NCI-H2196 (cell line): Measurements from ENCODE around the gene KIF16B.

ENCODE experiments used
- DNase-seq: peaks from one replicate; lab custom pipeline; 2025; ENCODE audit not compliant: unreplicated experiment; lab: John Stamatoyannopoulos, UW

KIF16B gene, protein sequence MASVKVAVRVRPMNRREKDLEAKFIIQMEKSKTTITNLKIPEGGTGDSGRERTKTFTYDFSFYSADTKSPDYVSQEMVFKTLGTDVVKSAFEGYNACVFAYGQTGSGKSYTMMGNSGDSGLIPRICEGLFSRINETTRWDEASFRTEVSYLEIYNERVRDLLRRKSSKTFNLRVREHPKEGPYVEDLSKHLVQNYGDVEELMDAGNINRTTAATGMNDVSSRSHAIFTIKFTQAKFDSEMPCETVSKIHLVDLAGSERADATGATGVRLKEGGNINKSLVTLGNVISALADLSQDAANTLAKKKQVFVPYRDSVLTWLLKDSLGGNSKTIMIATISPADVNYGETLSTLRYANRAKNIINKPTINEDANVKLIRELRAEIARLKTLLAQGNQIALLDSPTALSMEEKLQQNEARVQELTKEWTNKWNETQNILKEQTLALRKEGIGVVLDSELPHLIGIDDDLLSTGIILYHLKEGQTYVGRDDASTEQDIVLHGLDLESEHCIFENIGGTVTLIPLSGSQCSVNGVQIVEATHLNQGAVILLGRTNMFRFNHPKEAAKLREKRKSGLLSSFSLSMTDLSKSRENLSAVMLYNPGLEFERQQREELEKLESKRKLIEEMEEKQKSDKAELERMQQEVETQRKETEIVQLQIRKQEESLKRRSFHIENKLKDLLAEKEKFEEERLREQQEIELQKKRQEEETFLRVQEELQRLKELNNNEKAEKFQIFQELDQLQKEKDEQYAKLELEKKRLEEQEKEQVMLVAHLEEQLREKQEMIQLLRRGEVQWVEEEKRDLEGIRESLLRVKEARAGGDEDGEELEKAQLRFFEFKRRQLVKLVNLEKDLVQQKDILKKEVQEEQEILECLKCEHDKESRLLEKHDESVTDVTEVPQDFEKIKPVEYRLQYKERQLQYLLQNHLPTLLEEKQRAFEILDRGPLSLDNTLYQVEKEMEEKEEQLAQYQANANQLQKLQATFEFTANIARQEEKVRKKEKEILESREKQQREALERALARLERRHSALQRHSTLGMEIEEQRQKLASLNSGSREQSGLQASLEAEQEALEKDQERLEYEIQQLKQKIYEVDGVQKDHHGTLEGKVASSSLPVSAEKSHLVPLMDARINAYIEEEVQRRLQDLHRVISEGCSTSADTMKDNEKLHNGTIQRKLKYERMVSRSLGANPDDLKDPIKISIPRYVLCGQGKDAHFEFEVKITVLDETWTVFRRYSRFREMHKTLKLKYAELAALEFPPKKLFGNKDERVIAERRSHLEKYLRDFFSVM (N-terminal part only)

DNA sequence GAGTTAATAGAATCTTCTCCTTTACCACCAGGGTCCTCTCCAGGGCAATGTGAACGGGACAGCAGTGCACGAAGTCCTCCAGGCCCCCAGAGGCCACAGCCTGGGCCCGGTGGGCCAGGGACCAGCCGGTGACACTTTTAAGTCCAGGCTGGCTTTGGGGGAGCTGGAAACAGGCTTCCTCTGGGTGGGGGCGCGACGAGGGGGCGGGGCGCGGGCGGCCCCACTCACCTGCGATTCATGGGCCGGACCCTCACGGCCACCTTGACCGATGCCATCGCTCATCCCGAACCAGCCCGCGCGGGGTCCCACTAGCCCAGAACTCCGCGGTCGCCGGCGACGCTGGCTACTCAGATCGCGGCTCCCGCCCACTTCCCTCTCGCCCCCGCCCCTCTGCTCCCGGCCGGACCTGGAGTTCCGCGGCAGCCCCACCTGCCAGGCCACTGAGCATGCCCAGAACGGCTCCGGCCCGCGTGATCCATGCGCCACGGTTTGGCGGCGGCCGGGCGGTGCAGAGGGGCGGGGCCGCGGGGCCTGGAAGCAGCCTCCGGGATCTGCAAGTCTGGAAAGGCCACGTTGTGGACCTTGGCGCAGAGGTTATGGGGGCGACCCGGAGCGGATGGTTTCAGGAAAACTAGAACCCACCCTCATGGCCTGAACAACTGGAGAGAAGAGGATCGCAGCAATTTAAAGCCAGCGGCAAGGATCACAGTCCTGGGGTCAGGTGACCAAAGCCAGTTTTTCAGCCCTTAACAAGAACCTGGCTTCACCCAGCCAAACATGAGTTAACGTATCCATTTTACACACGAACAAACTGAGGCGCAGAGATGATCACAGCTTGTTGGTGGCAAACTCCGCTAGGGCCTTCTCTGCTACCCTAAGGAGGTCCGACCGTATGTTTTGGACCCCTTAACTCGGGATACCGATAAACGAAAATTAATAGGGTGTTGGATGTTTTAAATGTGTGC lies at the start of gene KIF16B:
Gene KIF16B, minus strand, starts transcription at position 448 of the 965 bp plus-strand sequence. Its CDS starts 173 bp downstream, at position 275.
- peak; percentile 93 for DNase-seq

DNA sequence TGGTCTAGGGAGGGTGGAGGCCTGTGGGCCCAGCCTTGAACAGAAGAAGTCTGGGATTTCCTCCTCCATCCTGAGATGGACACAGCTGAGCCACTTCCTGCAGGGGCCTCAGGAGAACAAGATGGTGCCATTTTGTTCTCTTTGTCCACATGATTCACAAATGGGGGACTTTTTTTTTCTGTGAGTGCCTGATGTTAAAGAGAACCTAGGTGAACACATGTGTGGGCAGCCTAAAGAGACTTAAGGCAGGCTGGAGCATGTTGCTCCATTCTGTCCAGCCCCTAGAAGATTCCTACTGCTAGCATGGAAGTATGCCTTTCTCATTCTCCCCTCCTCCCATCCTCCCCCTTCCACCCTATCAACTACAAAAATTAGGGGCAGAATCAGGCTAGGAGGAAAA lies 49.3 kb upstream of the KIF16B start:
- no peak for DNase-seq

DNA sequence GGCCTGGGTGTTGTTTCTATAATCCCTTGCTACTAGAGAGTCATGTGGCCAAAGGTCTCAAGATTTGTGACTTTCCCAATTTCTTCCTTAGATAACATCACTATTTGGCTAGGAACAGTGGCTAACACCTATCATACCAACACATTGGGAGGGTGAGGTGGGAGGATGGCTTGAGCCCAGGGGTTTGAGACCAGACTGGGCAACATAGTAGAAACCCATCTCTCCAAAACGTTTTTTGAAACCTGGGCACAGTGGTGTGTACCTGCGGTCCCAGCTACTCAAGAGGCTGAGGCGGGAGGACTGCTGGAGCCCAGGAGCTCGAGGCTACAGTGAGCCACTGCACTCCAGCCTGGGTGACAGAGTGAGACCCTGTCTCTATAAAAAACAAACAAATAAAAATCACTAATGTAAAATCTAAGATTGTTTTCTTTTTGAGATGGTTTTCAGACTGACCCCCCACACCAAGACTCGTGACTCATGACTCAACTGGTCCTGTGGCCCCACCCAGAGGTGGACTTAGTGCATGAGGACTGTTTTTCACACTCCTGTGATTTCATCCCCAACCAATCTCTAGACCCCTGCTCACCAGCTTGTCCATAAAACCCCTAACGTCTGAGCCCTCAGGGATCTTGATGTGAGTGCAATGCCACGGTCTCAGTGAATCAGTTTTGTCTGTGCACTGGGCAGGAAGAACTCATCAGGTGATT lies 48.3 kb upstream of the KIF16B start:
- DNase-seq, result no peak

DNA sequence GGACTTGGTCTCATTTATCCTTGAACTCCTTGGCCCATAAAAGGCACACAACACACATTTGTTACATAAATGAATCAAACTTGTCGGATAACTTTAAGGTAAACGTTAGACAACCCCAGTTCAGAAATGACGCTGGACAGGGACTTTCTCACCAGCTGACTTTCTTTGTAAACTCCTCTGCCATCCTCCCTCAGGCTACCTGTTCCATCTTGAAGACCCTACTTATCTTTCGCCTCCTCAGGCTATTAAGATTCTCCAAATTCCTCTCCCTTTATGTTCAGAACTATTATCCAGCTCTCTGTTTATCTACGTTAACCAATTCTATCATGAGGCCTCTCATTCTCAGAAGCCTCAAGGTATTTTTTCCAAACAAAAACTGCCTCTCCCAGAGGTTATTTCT lies 47.7 kb upstream of the KIF16B start:
- DNase-seq, result no peak

DNA sequence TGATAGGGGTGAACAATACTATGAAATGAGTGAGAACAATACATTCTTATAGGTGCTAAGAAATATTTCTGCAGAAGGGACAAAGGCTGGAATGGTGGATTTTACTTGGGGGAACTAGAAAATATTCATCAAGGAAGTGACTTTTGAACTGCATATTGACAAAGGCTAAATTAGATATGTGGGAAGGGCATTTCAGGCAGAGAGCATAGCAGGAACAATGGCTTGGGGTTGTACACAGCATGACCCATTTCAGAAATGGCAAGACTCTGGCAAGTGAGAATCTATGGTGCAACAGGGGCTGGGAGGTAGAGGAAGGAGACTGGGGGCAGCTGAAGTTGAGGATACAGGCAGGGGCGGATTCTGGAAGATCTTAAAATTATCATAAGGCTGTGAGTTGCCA lies 46.7 kb upstream of the KIF16B start:
- DNase-seq, result no peak

DNA sequence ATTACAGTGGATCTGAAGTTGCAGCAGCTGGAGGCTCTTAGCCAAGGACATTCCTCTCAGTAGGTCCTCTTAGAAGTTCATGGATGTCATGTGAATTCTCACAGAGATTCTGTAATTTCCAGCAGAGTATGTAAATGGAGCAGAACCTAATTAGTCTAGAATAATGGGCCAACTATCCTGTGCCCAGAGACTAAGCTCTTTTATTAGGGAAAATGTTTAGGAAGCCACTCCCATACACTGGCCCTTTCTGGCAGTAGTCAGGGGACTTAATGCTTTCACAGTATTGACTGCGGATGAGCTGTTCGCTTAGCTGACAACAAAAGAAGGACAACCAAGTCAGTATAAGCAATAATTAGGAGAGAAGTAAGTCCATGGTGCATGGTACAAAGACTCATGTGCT lies 43.8 kb upstream of the KIF16B start:
- no peak for DNase-seq

DNA sequence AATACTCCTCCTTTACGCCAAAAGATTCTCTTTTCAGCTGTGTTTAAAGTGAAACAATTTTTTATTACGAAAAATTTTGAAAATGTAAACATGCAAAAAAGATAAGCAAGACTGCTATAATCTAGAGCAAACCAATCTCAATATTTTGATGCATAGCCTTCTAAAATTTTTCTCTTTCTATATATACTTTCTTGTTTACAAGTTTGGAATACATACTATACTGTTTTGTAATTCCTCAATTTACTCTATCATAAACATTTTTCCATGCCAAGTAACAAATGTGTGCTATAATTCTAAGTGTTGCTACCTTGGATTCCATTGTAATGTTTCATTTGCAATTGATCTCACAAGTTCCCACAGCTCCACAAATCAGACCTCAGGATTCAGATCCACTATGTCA lies 43.1 kb upstream of the KIF16B start:
- no peak for DNase-seq

DNA sequence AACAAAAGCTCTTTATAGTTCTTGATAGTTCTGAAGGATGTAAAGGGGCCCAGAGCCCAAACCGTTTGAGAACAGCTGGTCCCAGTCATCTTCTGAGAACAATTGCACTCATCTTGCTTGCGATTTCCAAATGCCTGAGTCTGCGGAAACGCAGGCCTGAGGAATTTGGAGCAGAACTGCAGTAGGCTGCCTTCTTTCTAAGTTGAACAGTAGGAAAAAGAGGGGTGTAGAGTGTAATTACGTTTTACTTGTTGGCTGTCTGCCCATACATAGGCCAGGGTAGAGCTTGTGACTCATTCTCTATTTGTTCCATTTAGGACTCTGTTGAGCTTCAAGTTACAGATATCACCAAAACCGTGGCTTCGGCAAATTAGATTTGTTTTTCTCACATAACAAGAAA lies 42.0 kb upstream of the KIF16B start:
- DNase-seq, result peak; percentile 14

DNA sequence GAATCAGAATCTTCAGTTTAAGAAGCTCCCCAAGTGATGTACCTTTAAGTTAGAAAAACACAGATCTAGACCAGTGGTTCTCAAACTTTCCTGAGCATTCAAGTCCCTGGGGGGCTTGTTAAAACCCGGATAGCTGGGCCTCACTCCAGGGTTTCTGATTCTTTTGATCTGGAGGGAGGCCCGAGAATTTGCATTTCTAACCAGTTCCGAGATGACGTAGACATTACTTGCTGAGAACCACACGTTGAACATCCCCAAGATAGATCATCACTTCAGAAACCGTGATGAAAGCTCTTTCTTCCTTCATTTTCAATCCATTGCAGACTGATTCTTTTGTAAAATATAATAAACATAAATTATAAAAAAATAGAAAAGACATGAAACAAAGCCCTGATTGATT lies 40.7 kb upstream of the KIF16B start:
- no peak for DNase-seq

DNA sequence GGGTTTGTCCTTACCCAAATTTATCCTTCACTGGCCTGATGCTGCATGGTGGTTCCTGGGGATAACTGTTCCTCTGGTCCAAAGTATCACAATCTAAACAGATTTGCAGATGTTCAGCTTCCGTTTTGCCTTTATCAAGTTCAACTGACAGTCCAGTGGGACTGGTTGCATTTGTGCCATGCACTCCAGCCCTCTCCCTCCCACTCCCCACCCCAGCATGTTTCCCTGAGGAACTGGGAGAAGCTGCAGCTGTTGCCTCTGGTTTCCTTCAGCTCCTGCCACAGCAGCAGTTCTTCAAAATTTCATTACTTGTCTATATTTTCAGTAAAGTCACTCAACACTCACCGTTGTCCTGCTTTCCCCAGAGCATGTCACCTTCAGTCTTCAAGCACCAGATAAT lies 39.5 kb upstream of the KIF16B start:
- no peak for DNase-seq

DNA sequence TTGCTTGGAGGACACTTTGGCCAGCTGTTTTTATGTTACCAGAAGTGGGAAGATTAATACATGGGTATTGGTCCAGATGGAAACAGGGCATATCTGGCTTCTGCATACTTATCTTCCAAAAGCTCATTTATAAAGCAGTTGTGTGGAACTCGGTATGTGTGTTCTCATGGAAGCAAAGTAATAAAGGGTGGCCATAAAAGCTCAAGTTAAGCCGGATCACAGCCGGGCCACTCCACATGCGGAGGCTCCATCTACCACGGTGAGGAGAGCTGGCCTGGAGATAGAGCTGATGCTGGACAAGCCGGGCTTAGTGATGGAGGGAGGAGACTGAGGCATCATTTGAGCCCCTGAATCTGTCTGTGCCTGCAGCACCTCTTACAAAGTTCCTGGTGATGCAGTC lies 38.6 kb upstream of the KIF16B start:
- DNase-seq, result no peak

DNA sequence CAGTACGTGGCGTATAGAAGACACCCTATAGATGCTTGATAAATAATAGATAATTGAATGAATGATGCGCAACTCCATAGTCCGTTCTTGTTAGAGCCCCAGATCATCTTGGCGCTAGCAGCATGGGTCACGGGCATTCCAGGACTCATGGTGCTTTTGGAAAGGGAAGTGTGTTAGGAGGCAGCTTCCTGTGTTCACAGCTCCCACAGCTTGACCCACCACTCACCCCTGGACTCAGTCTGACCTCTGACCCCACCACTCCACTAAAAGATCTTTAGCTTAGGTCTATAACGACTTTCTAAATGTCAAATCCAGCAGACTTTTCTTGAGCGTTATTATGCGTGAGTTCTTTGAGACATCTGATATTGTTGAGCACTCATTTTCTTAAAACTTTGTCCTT lies 35.8 kb upstream of the KIF16B start:
- no peak for DNase-seq

DNA sequence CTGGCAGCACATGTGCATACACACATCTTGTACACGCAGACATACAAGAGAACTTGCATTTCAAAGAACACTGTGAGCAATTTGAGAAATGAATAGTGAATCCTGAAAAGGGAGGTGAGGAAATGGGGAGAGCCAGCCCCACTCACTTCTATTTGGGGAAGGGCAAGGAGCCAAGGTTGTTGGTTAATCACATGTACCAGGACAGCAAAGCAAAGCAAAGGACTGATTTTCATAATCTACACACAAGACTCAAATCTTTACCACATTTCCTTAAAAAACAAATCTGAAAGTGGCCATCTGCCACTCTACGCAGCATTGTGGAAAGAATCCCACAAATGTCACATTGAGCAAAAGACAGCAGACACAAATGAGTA lies 35.0 kb upstream of the KIF16B start:
- no peak for DNase-seq

DNA sequence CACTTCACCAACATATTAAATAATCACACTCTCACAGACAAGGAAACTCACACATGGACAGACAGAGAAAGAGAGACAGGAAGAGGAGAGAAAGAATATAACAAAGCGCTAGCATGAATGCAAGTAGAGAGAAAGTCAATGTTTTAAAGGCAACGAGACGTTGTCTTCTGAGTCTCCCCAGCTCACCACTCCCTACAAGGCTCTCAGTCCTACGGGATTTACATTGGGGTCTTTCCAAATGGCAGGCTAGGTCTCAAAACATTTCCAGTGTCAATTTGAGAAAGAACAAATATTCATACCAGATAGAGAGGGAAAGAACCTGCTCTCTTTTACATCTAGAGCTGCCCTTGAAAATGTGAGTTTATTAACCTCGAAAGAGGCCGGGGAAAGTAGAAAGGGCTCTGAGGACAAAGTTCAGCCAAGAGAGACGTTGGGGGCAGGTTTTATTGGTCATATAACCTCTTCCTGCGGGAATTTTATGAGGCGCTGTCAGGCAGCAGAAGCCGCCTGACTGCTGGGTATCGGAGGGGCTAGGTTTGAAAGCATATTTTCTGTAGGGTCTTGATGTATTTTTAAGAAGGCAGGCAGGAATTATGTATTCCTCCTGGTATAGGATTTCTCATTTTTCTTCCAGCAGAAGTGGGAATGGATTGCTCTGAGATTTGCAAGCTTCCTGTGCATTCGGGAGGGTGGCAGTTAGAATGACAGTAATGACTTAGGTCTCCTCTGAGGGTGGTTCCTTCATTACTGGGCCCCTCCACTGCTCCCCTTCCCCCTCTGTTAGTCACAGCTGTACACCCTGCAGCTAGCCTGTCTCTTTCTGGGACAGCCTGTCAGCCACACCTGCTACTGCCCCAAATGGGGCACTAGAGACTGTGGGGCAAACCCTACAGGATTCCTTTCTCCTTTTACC lies 34.4 kb upstream of the KIF16B start:
- no peak for DNase-seq

DNA sequence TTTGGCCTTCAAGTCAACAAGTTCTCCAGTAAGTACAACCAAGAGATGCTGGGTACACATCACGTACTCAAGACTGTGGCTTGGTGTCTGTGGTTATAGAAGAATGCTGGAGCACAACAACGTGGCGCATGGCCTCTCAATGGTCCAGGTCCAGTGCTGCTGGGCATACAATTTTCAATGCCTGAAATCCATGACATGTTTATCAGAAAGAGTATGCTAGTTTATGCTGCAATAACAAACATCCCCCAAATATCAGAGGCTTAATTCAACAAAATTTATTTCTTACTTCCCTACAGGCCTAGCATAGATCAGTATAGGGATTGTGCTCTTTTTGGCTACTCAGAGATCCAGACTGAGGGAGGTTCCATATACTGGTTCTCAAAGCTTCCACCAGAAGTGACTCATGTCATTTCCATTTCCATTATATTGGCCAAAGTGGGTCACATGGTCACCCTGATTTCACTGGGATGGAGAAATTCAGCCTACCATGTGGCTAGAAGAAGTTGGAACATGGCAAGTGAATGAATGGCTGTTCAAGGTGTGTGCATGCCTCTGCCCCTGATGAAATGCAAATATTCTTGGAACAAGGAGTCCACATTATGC lies 33.3 kb upstream of the KIF16B start:
- no peak for DNase-seq

DNA sequence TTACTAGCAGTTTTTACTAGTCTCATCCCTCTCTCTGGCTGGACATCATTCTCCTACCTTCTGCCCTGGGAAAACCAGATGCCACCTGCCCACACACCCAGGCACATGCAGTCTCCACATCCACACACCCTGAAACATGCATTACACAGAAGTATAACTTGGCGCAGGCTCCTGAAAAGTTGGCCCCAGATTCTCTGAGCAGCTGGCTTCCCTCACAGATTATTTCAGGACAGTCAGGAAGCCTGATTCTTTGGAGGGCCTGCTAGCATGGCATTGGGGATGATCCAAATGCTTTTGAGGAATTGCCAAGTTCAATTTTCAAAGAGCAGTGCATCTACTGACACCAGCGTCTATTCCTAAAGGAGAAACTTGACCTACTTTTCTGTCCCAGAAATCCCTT lies 27.8 kb upstream of the KIF16B start:
- no peak for DNase-seq

DNA sequence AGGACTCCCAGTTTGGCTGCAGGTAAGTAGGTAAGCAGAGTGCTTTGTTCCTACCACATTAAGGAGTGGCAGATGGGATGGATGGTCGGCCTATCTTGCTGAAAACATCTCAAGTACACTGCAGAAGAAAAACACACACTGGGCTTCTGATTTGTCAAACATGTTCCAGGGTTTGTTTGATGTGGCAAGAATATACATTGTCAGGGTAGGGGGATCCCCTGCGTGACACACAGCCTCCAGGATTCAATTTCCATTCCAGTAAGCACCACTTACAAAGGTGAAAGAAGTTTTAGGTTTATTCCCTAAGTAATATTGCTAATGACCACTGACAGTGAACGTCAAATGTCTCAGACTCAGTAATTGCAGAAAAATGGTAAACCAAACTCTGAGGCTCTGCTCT lies 26.0 kb upstream of the KIF16B start:
- DNase-seq, result no peak

DNA sequence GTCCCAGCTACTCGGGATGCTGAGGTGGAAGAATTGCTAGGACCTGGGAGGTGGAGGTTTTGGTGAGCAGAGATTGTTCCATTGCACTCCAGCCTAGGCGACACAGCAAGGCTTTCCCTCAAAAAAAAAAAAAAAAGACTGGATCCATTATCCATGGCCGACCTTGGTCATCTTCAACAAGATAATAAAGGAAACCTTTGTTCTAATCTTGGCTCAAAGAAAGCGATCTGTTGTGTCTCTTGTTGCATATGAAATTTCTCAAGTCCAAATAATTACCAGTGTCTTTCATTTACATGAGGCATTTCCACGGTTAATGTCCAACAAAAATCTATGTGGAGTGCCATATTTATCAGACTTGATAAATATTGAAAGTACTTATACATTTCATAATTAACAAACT lies 23.7 kb upstream of the KIF16B start:
- no peak for DNase-seq
